GM23338 (cell line): ENCODE results near the gene MYO16. TPM values are rescaled to one million over a fixed set of nuclear protein-coding genes. Genes with fewer than 3 reads are reported as not detected.

Source experiments
- ATAC-seq: fragments of 200-7000 bp; cut with Tn5 transposase; 3 replicates; pipeline ENCODE4 v1.9.1; 2020
- DNase-seq: peaks from one replicate; pipeline ENCODE4 v3.0.0-alpha.2; 2015; ENCODE audit warnings: low spot score
- H2AFZ ChIP-seq: fragments of 200-600 bp; sonication (generic); 2 replicates; pipeline ENCODE4 v1.8.0; 2016; ENCODE audit warnings: antibody characterized with exemption, mild to moderate bottlenecking, moderate library complexity
- H3F3A ChIP-seq: fragments of 200-600 bp; sonication (generic); replicated peaks from 2 replicates; pipeline ENCODE4 v1.8.0; 2017; ENCODE audit warnings: antibody characterized with exemption, mixed run types, low read depth
- H3K27ac ChIP-seq: fragments of 200-600 bp; sonication (generic); 2 replicates; pipeline ENCODE4 v1.6.1; 2016; ENCODE audit warnings: low read depth
- H3K27me3 ChIP-seq: fragments of 200-600 bp; sonication (generic); 2 replicates; pipeline ENCODE4 v1.8.0; 2016; ENCODE audit warnings: mild to moderate bottlenecking, mixed run types, moderate library complexity; ENCODE audit not compliant: insufficient read depth
- H3K36me3 ChIP-seq: fragments of 200-600 bp; sonication (generic); 2 replicates; pipeline ENCODE4 v1.8.0; 2016; ENCODE audit warnings: mild to moderate bottlenecking; ENCODE audit not compliant: insufficient read depth
- H3K4me1 ChIP-seq: fragments of 200-600 bp; sonication (generic); 2 replicates; pipeline ENCODE4 v1.8.0; 2016; ENCODE audit warnings: mild to moderate bottlenecking, moderate library complexity; ENCODE audit not compliant: insufficient read depth
- H3K4me2 ChIP-seq: fragments of 200-600 bp; sonication (generic); 2 replicates; pipeline ENCODE4 v1.7.1; 2017; ENCODE audit warnings: mixed run types
- H3K4me3 ChIP-seq: fragments of 200-600 bp; sonication (generic); 2 replicates; pipeline ENCODE4 v1.6.1; 2016; ENCODE audit warnings: mixed run types
- H3K79me2 ChIP-seq: fragments of 200-600 bp; sonication (generic); replicated peaks from 2 replicates; pipeline ENCODE4 v1.8.0; 2017; ENCODE audit warnings: mild to moderate bottlenecking; ENCODE audit not compliant: insufficient read depth
- H3K9me2 ChIP-seq: fragments of 200-600 bp; sonication (generic); 2 replicates; pipeline ENCODE4 v1.8.0; 2017; ENCODE audit not compliant: insufficient read depth
- H4K20me1 ChIP-seq: fragments of 200-600 bp; sonication (generic); replicated peaks from 2 replicates; pipeline ENCODE4 v1.8.0; 2017; ENCODE audit warnings: mild to moderate bottlenecking; ENCODE audit not compliant: insufficient read depth
- H3K27ac Mint-ChIP-seq: 2 replicates; pipeline ENCODE4 v1.8.0; 2020; ENCODE audit warnings: inconsistent platforms, mild to moderate bottlenecking, moderate library complexity, mixed read lengths
- H3K27me3 Mint-ChIP-seq: 3 replicates; pipeline ENCODE4 v1.8.0; 2022; ENCODE audit warnings: low read depth, mild to moderate bottlenecking, moderate library complexity, mixed read lengths, inconsistent platforms; ENCODE audit not compliant: insufficient read depth, poor library complexity
- H3K36me3 Mint-ChIP-seq: 3 replicates; pipeline ENCODE4 v1.8.0; 2021; ENCODE audit warnings: low read depth, mild to moderate bottlenecking, inconsistent platforms, moderate library complexity, mixed read lengths
- H3K4me1 Mint-ChIP-seq: 3 replicates; pipeline ENCODE4 v1.8.0; 2020; ENCODE audit warnings: mild to moderate bottlenecking, inconsistent platforms, mixed read lengths
- H3K4me3 Mint-ChIP-seq: 3 replicates; pipeline ENCODE4 v1.8.0; 2021; ENCODE audit warnings: moderate library complexity, mild to moderate bottlenecking, inconsistent platforms, mixed read lengths
- H3K9me3 Mint-ChIP-seq: 3 replicates; pipeline ENCODE4 v1.8.0; 2020; ENCODE audit warnings: moderate library complexity, mild to moderate bottlenecking, inconsistent platforms, mixed read lengths
- CREB1 ChIP-seq: fragments of 250-450 bp; sonication (Bioruptor Pico); IDR thresholded peaks from 2 replicates; pipeline ENCODE4 v1.5.0; 2020; ENCODE audit warnings: low read depth, mild to moderate bottlenecking, moderate library complexity
- CTCF ChIP-seq, 2 experiments: fragments of 200-600 bp in 1 of 2; sonication (generic) in 1 of 2; conservative IDR thresholded peaks; 2 replicates each; pipeline versions ENCODE4 v1.5.1 to v1.6.1; 2016 to 2017; ENCODE audit warnings: antibody characterized with exemption in 2 of 2, low read depth in 2 of 2, mild to moderate bottlenecking in 2 of 2, moderate library complexity in 1 of 2
- ETS1 ChIP-seq: IDR thresholded peaks from 2 replicates; pipeline ENCODE4 v1.6.1; 2016; ENCODE audit warnings: antibody characterized with exemption
- EZH2 ChIP-seq: fragments of 200-600 bp; sonication (generic); IDR thresholded peaks from one replicate; pipeline ENCODE4 v1.8.0; 2017; ENCODE audit warnings: antibody characterized with exemption, mild to moderate bottlenecking, low read depth; ENCODE audit not compliant: unreplicated experiment
- EZH2phosphoT487 ChIP-seq: fragments of 200-600 bp; sonication (generic); IDR thresholded peaks from one replicate; pipeline ENCODE4 v1.8.1; 2018; ENCODE audit warnings: antibody characterized with exemption; ENCODE audit not compliant: unreplicated experiment
- JUNB ChIP-seq: IDR thresholded peaks from one replicate; pipeline ENCODE4 v1.6.1; 2016; ENCODE audit warnings: antibody characterized with exemption; ENCODE audit not compliant: unreplicated experiment
- NANOG ChIP-seq: IDR thresholded peaks from 2 replicates; pipeline ENCODE4 v1.6.1; 2016; ENCODE audit warnings: antibody characterized with exemption, borderline replicate concordance
- POLR2AphosphoS5 ChIP-seq: IDR thresholded peaks from 2 replicates; pipeline ENCODE4 v1.6.1; 2016; ENCODE audit warnings: antibody characterized with exemption, low read depth
- REST ChIP-seq: IDR thresholded peaks from one replicate; pipeline ENCODE4 v1.6.1; 2018; ENCODE audit warnings: antibody characterized with exemption; ENCODE audit not compliant: unreplicated experiment
- STAT1 ChIP-seq: IDR thresholded peaks from one replicate; pipeline ENCODE4 v1.6.1; 2016; ENCODE audit warnings: antibody characterized with exemption; ENCODE audit not compliant: unreplicated experiment
- ZNF114 ChIP-seq: fragments of 250-450 bp; sonication (Bioruptor Pico); IDR thresholded peaks from 2 replicates; pipeline ENCODE4 v1.5.0; 2020; ENCODE audit warnings: mild to moderate bottlenecking, moderate library complexity
- ZNF331 ChIP-seq: fragments of 250-450 bp; sonication (Bioruptor Pico); IDR thresholded peaks from 2 replicates; pipeline ENCODE4 v1.5.0; 2020; ENCODE audit warnings: low read depth, mild to moderate bottlenecking, moderate library complexity
- ZNF462 ChIP-seq: fragments of 250-450 bp; sonication (Bioruptor Pico); IDR thresholded peaks from 2 replicates; pipeline ENCODE4 v1.5.0; 2020; ENCODE audit warnings: mild to moderate bottlenecking, moderate library complexity
- polyA plus RNA-seq: library from polyadenylated mRNA; unstranded; fragments of >200 nt; fragmentation: Nextera tagmentation; extraction: Ambion mirVana; gene quantifications from 2 replicates; pipeline ENCODE4 v1.2.1, GENCODE V29; 2016
- total RNA-seq: library from RNA; depleted of rRNA; stranded (reverse); fragments of >200 nt; shearing (Covaris generic); gene quantifications from 2 replicates; pipeline ENCODE4 v1.2.3, GENCODE V29; 2014

The MYO16 gene
- total and polyA plus RNA-seq, 2 experiments from 2014 or later = 0.10 to 0.13 TPM

- H3K36me3 Mint-ChIP-seq = no peaks in the 10 kb centered on the region
- no peaks in the 10 kb centered on the region for H3K36me3 ChIP-seq
- no peak overlapping the region for H3K4me2 ChIP-seq
- H3K9me3 Mint-ChIP-seq = no peaks in the 10 kb centered on the region
- H3K4me1 ChIP-seq = no peaks in the 10 kb centered on the region
- no peak overlapping the region for H3K4me3 ChIP-seq
- TF ChIP-seq ZNF462 (CRISPR knock-in tag) (no peak), REST (no peak), NANOG (no peak), CREB1 (no peak), EZH2 (no peak), ETS1 (no peak), EZH2phosphoT487 (no peak), ZNF114 (no peak), JUNB (no peak), ZNF331 (CRISPR knock-in tag) (no peak), STAT1 (no peak), POLR2AphosphoS5 (no peak), CTCF (conservative IDR thresholded peaks at IDR 0.05; ENCODE audit: low read depth in 2 of 2) (no peak)
- H3K27ac ChIP-seq = no peak overlapping the region
- no peaks in the 10 kb centered on the region for H3K27me3 ChIP-seq
- no peak overlapping the region for H2AFZ ChIP-seq
- no peaks in the 10 kb centered on the region for H4K20me1 ChIP-seq
- ATAC-seq = no peak
- H3K4me3 Mint-ChIP-seq = no peak overlapping the region
- H3K79me2 ChIP-seq = no peaks in the 10 kb centered on the region
- peaks cover 5% of the 10 kb centered on the region for H3K4me1 Mint-ChIP-seq
- peaks cover 4% of the 10 kb centered on the region for H3K27me3 Mint-ChIP-seq
- H3K9me2 ChIP-seq = no peaks in the 10 kb centered on the region
- H3K27ac Mint-ChIP-seq = no peak overlapping the region
- H3F3A ChIP-seq = no peaks in the 10 kb centered on the region
- no peak for DNase-seq
These were observed 298.2 kb downstream of the MYO16 start for GRCh38 chr13:108927615-108928014.
